Large intestine (tissue), 3 donors: ENCODE results near the gene PXYLP1. TPM values are rescaled to one million over a fixed set of nuclear protein-coding genes. Genes with fewer than 3 reads are reported as not detected.

Experiments used
- DNase-seq, 2 donors: peaks; one replicate each; pipeline versions ENCODE4 v3.0.0 to v3.0.0-alpha.2; 2013
- H3K27ac ChIP-seq: one replicate; pipeline ENCODE4 v1.5.1; 2013; ENCODE audit warnings: low read length
- H3K27me3 ChIP-seq: 2 replicates; pipeline ENCODE4 v1.6.1; 2013; ENCODE audit warnings: low read length; ENCODE audit not compliant: control insufficient read depth, insufficient read depth
- H3K36me3 ChIP-seq: 2 replicates; pipeline ENCODE4 v1.6.1; 2013; ENCODE audit warnings: low read length; ENCODE audit not compliant: control insufficient read depth, insufficient read depth
- H3K4me1 ChIP-seq: one replicate; pipeline ENCODE4 v1.6.1; 2013; ENCODE audit warnings: low read length; ENCODE audit not compliant: control insufficient read depth, insufficient read depth
- H3K4me3 ChIP-seq: one replicate; pipeline ENCODE4 v1.5.1; 2013; ENCODE audit warnings: low read length
- H3K9me3 ChIP-seq: one replicate; pipeline ENCODE4 v1.6.1; 2013; ENCODE audit warnings: mild to moderate bottlenecking, low read depth, low read length, moderate library complexity; ENCODE audit not compliant: control insufficient read depth
- WGBS: methylation state at CpG from one replicate; pipeline ENCODE4 v1.1.5; 2013; ENCODE audit warnings: low lambda C conversion rate; ENCODE audit not compliant: insufficient coverage; 5-methylcytosine and 5-hydroxymethylcytosine counted together
- polyA plus RNA-seq: library from polyadenylated mRNA; unstranded; fragments of 120-200 nt; gene quantifications from one replicate; pipeline ENCODE4 v1.2.1, GENCODE V29; 2013

Gene PXYLP1
- polyA plus RNA-seq, 1 donor = 20.2 TPM

GRCh38 chr3:141271279-141272030 lies 39.8 kb downstream of the PXYLP1 start:
- H3K4me1 ChIP-seq = peaks cover 10% of the 10 kb centered on the region
- H3K27me3 ChIP-seq = no peaks in the 10 kb centered on the region
- H3K4me3 ChIP-seq = no peak overlapping the region
- peaks cover 6% of the 10 kb centered on the region for H3K36me3 ChIP-seq
- no peaks in the 10 kb centered on the region for H3K9me3 ChIP-seq
- no CpG with 5 or more reads among the region's 4 CpGs for WGBS
- DNase-seq = peak; percentile 71 to 82
- peak overlapping the region; percentile 1 for H3K27ac ChIP-seq

- Histone ChIP-seq H3K4me1 (peaks cover 10% of the 10 kb centered on the region), H3K4me3 (no peak overlapping the region), H3K36me3 (peaks cover 6% of the 10 kb centered on the region), H3K27ac (no peak overlapping the region), H3K27me3 (no peaks in the 10 kb centered on the region), H3K9me3 (no peaks in the 10 kb centered on the region)
- WGBS = 100% methylated on average over 2 of the region's 8 CpGs
- DNase-seq = no peak
Measured at GRCh38 chr3:141272906-141273662, 41.5 kb downstream of the PXYLP1 start.

- Histone ChIP-seq H3K27ac (no peak overlapping the region), H3K9me3 (no peaks in the 10 kb centered on the region), H3K4me1 (peaks cover 10% of the 10 kb centered on the region), H3K36me3 (peaks cover 6% of the 10 kb centered on the region), H3K27me3 (no peaks in the 10 kb centered on the region), H3K4me3 (no peak overlapping the region)
- no peak for DNase-seq
- whole genome bisulfite sequencing = no CpG with 5 or more reads among the region's 15 CpGs
Measured at GRCh38 chr3:141273700-141274410, 42.2 kb downstream of the PXYLP1 start.

- Histone ChIP-seq H3K36me3 (peaks cover 7% of the 10 kb centered on the region), H3K9me3 (no peaks in the 10 kb centered on the region), H3K27ac (no peak overlapping the region), H3K27me3 (no peaks in the 10 kb centered on the region), H3K4me3 (no peak overlapping the region), H3K4me1 (peaks cover 10% of the 10 kb centered on the region)
- DNase-seq = no peak
- WGBS = no CpG with 5 or more reads among the region's 10 CpGs
Measured at GRCh38 chr3:141274411-141275031, 42.9 kb downstream of the PXYLP1 start.

GRCh38 chr3:141275032-141275422 lies 43.4 kb downstream of the PXYLP1 start:
- no CpG with 5 or more reads among the region's 1 CpG for WGBS
- Histone ChIP-seq H3K27me3 (no peaks in the 10 kb centered on the region), H3K27ac (no peak overlapping the region), H3K36me3 (peaks cover 9% of the 10 kb centered on the region), H3K4me1 (peaks cover 10% of the 10 kb centered on the region), H3K9me3 (no peaks in the 10 kb centered on the region), H3K4me3 (no peak overlapping the region)
- no peak for DNase-seq

- no peaks in the 10 kb centered on the region for H3K27me3 ChIP-seq
- no peaks in the 10 kb centered on the region for H3K9me3 ChIP-seq
- H3K4me1 ChIP-seq = peaks cover 10% of the 10 kb centered on the region
- no peak overlapping the region for H3K27ac ChIP-seq
- H3K4me3 ChIP-seq = no peak overlapping the region
- H3K36me3 ChIP-seq = peaks cover 14% of the 10 kb centered on the region
- no peak for DNase-seq
- WGBS = no CpG with 5 or more reads among the region's 2 CpGs
Measured at GRCh38 chr3:141275511-141275910, 43.9 kb downstream of the PXYLP1 start.

GRCh38 chr3:141275973-141276372 lies 44.3 kb downstream of the PXYLP1 start:
- no peak overlapping the region for H3K27ac ChIP-seq
- 100% methylated on average over 2 of the region's 7 CpGs for WGBS

GRCh38 chr3:141276398-141276797 lies 44.8 kb downstream of the PXYLP1 start:
- no peaks in the 10 kb centered on the region for H3K27me3 ChIP-seq
- DNase-seq = no peak
- no peaks in the 10 kb centered on the region for H3K9me3 ChIP-seq
- peaks cover 16% of the 10 kb centered on the region for H3K36me3 ChIP-seq
- H3K4me3 ChIP-seq = no peak overlapping the region
- peaks cover 6% of the 10 kb centered on the region for H3K4me1 ChIP-seq
- H3K27ac ChIP-seq = no peak overlapping the region
- WGBS = 93% methylated on average over 3 of the region's 9 CpGs

More at GRCh38 chr3:141275973-141276372, 44.3 kb downstream of the PXYLP1 start:
- peaks cover 16% of the 10 kb centered on the region for H3K36me3 ChIP-seq
- H3K27me3 ChIP-seq = no peaks in the 10 kb centered on the region
- H3K4me1 ChIP-seq = peaks cover 9% of the 10 kb centered on the region
- H3K9me3 ChIP-seq = no peaks in the 10 kb centered on the region
- no peak for DNase-seq
- H3K4me3 ChIP-seq = no peak overlapping the region

GRCh38 chr3:141277451-141277850 lies 45.8 kb downstream of the PXYLP1 start:
- H3K36me3 ChIP-seq = peaks cover 16% of the 10 kb centered on the region
- no peak overlapping the region for H3K27ac ChIP-seq
- H3K27me3 ChIP-seq = no peaks in the 10 kb centered on the region
- WGBS = no CpG with 5 or more reads among the region's 6 CpGs
- no peaks in the 10 kb centered on the region for H3K4me1 ChIP-seq
- H3K9me3 ChIP-seq = no peaks in the 10 kb centered on the region
- no peak overlapping the region for H3K4me3 ChIP-seq
- no peak for DNase-seq
